ENCODE results near the gene CCBE1. TPM values are rescaled to one million over a fixed set of nuclear protein-coding genes. Genes with fewer than 3 reads are reported as not detected.

CCBE1 gene
- total RNA-seq, 1 experiment from 2014 or later = 0.09 TPM

- H3K9me3 ChIP-seq = no peaks in the 10 kb centered on the region
- no peaks in the 10 kb centered on the region for H3K36me3 Mint-ChIP-seq (ENCODE audit: insufficient read depth, unreplicated experiment)
- H3K36me3 ChIP-seq (ENCODE audit: control insufficient read depth, insufficient read depth, low read length) = no peaks in the 10 kb centered on the region
- H3K27ac Mint-ChIP-seq (ENCODE audit: unreplicated experiment) = no peak overlapping the region
- no TSS peak for BruUV-seq (replicated peaks)
- H3K4me1 Mint-ChIP-seq (ENCODE audit: low read depth, unreplicated experiment) = no peaks in the 10 kb centered on the region
- H3K9me3 Mint-ChIP-seq (ENCODE audit: unreplicated experiment) = no peaks in the 10 kb centered on the region
- H3K4me3 Mint-ChIP-seq (ENCODE audit: unreplicated experiment) = no peak overlapping the region
- TF ChIP-seq CTCF (IDR thresholded peaks at IDR 0.05; ENCODE audit: insufficient read depth in 1 of 2, low read depth in 1 of 2, low read length in 1 of 2, severe bottlenecking in 1 of 2, unreplicated experiment in 1 of 2) = no peak
- no peak for DNase-seq
- H3K4me3 ChIP-seq (ENCODE audit: low read depth, low read length) = no peak overlapping the region
- no peaks in the 10 kb centered on the region for H3K27me3 ChIP-seq (replicated peaks; ENCODE audit: control insufficient read depth, insufficient read depth, low read length)
- ChIA-PET CTCF (no interaction called here), POLR2A (no interaction called here)
- no peaks in the 10 kb centered on the region for H3K4me1 ChIP-seq
- intact Hi-C loops (cut with micrococcal nuclease; ENCODE audit: unreplicated experiment) = no loop called here
- H3K27me3 Mint-ChIP-seq (ENCODE audit: insufficient read depth, unreplicated experiment) = no peaks in the 10 kb centered on the region
These were observed 267.6 kb downstream of the CCBE1 start for GRCh38 chr18:59429608-59430007.

GRCh38 chr18:59428018-59428417 lies 269.2 kb downstream of the CCBE1 start:
- H3K4me1 ChIP-seq = no peaks in the 10 kb centered on the region
- CTCF ChIA-PET = no interaction called here
- H3K27me3 ChIP-seq (replicated peaks; ENCODE audit: control insufficient read depth, insufficient read depth, low read length) = no peaks in the 10 kb centered on the region
- intact Hi-C loops (cut with micrococcal nuclease; ENCODE audit: unreplicated experiment) = no loop called here
- H3K27me3 Mint-ChIP-seq (ENCODE audit: insufficient read depth, unreplicated experiment) = no peaks in the 10 kb centered on the region
- H3K36me3 Mint-ChIP-seq (ENCODE audit: insufficient read depth, unreplicated experiment) = no peaks in the 10 kb centered on the region
- H3K36me3 ChIP-seq (ENCODE audit: control insufficient read depth, insufficient read depth, low read length) = no peaks in the 10 kb centered on the region
- H3K4me3 Mint-ChIP-seq (ENCODE audit: unreplicated experiment) = no peak overlapping the region
- no peaks in the 10 kb centered on the region for H3K9me3 ChIP-seq
- POLR2A ChIA-PET = no interaction called here
- H3K9me3 Mint-ChIP-seq (ENCODE audit: unreplicated experiment) = no peaks in the 10 kb centered on the region
- no peak overlapping the region for H3K27ac Mint-ChIP-seq (ENCODE audit: unreplicated experiment)
- no peak for TF ChIP-seq CTCF (IDR thresholded peaks at IDR 0.05; ENCODE audit: insufficient read depth in 1 of 2, low read depth in 1 of 2, low read length in 1 of 2, severe bottlenecking in 1 of 2, unreplicated experiment in 1 of 2)
- no TSS peak for BruUV-seq (replicated peaks)
- DNase-seq = no peak
- no peak overlapping the region for H3K4me3 ChIP-seq (ENCODE audit: low read depth, low read length)
- H3K4me1 Mint-ChIP-seq (ENCODE audit: low read depth, unreplicated experiment) = no peaks in the 10 kb centered on the region

GRCh38 chr18:59426855-59427254 lies 270.4 kb downstream of the CCBE1 start:
- no peak overlapping the region for H3K27ac Mint-ChIP-seq (ENCODE audit: unreplicated experiment)
- DNase-seq = no peak
- no peaks in the 10 kb centered on the region for H3K27me3 Mint-ChIP-seq (ENCODE audit: insufficient read depth, unreplicated experiment)
- ChIA-PET CTCF (no interaction called here), POLR2A (no interaction called here)
- intact Hi-C loops (cut with micrococcal nuclease; ENCODE audit: unreplicated experiment) = no loop called here
- Histone ChIP-seq H3K36me3 (ENCODE audit: control insufficient read depth, insufficient read depth, low read length) (no peaks in the 10 kb centered on the region), H3K4me3 (ENCODE audit: low read depth, low read length) (no peak overlapping the region), H3K4me1 (no peaks in the 10 kb centered on the region), H3K9me3 (no peaks in the 10 kb centered on the region), H3K27me3 (replicated peaks; ENCODE audit: control insufficient read depth, insufficient read depth, low read length) (no peaks in the 10 kb centered on the region)
- H3K4me1 Mint-ChIP-seq (ENCODE audit: low read depth, unreplicated experiment) = no peaks in the 10 kb centered on the region
- no peak for TF ChIP-seq CTCF (IDR thresholded peaks at IDR 0.05; ENCODE audit: insufficient read depth in 1 of 2, low read depth in 1 of 2, low read length in 1 of 2, severe bottlenecking in 1 of 2, unreplicated experiment in 1 of 2)
- no TSS peak for BruUV-seq (replicated peaks)
- no peaks in the 10 kb centered on the region for H3K9me3 Mint-ChIP-seq (ENCODE audit: unreplicated experiment)
- no peak overlapping the region for H3K4me3 Mint-ChIP-seq (ENCODE audit: unreplicated experiment)
- H3K36me3 Mint-ChIP-seq (ENCODE audit: insufficient read depth, unreplicated experiment) = no peaks in the 10 kb centered on the region
